Esophagus squamous epithelium (tissue), 5 donors: ENCODE results near the gene B3GAT1. TPM values are rescaled to one million over a fixed set of nuclear protein-coding genes. Genes with fewer than 3 reads are reported as not detected.

Source experiments
- DNase-seq: peaks from one replicate; lab custom pipeline; 2025; lab: John Stamatoyannopoulos, UW
- H3K27ac ChIP-seq, 4 donors: fragments of 200-600 bp; sonication (generic); one replicate each; pipeline ENCODE4 v1.5.1; 2016 to 2019; ENCODE audit warnings: mild to moderate bottlenecking in 1 of 4
- H3K27me3 ChIP-seq, 4 donors: fragments of 200-600 bp; sonication (generic); 1 replicate in 3 of 4; 2 replicates in 1 of 4; pipeline versions ENCODE4 v1.5.1 to v1.6.0; 2017 to 2021; ENCODE audit warnings: antibody characterized with exemption in 1 of 4
- H3K36me3 ChIP-seq, 3 donors: fragments of 200-600 bp; sonication (generic); one replicate each; pipeline ENCODE4 v1.5.1; 2016 to 2019
- H3K4me1 ChIP-seq, 3 donors: fragments of 200-600 bp; sonication (generic); one replicate each; pipeline ENCODE4 v1.5.1; 2017 to 2019
- H3K4me3 ChIP-seq, 4 donors: fragments of 200-600 bp; sonication (generic); 1 replicate in 3 of 4; 2 replicates in 1 of 4; pipeline ENCODE4 v1.5.1; 2016 to 2019; ENCODE audit warnings: mild to moderate bottlenecking in 2 of 4, moderate library complexity in 1 of 4
- H3K9me3 ChIP-seq, 3 donors: fragments of 200-600 bp; sonication (generic); one replicate each; pipeline ENCODE4 v1.5.1; 2016 to 2019
- POLR2A ChIP-seq, 4 donors: fragments of 450-650 bp; IDR thresholded peaks; one replicate each; pipeline ENCODE4 v1.6.1; 2017; ENCODE audit warnings: antibody characterized with exemption in 4 of 4, mild to moderate bottlenecking in 4 of 4, moderate library complexity in 3 of 4
- WGBS, 2 donors: methylation state at CpG; one replicate each; pipeline ENCODE4 v1.1.5; 2018; 5-methylcytosine and 5-hydroxymethylcytosine counted together
- intact Hi-C: fragments of 100-400 bp; cut with DNase I; formaldehyde crosslinking; loops from one replicate; pipeline ENCODE4 v1.15.0; 2022
- total RNA-seq, 4 donors: library from RNA; depleted of rRNA; stranded (reverse); fragments of >200 nt; gene quantifications; one replicate each; pipeline ENCODE4 v1.1.0, GENCODE V29; 2016
- TF ChIP-seq, protein P1 (sequence below), 6 experiments: fragments of 450-650 bp in 4 of 6; fragments of 200-600 bp in 2 of 6; sonication (generic) in 2 of 6; IDR thresholded peaks; one replicate each; pipeline ENCODE4 v1.5.1; 2016 to 2019; ENCODE audit warnings: antibody characterized with exemption in 6 of 6, mild to moderate bottlenecking in 4 of 6, moderate library complexity in 4 of 6
- donor health status: DM: yes; HTN: yes; CAD: no.

B3GAT1 gene
- total RNA-seq, 4 donors from 2014 or later: 0.09 to 0.94 (median 0.38) TPM; not detected in 1

DNA sequence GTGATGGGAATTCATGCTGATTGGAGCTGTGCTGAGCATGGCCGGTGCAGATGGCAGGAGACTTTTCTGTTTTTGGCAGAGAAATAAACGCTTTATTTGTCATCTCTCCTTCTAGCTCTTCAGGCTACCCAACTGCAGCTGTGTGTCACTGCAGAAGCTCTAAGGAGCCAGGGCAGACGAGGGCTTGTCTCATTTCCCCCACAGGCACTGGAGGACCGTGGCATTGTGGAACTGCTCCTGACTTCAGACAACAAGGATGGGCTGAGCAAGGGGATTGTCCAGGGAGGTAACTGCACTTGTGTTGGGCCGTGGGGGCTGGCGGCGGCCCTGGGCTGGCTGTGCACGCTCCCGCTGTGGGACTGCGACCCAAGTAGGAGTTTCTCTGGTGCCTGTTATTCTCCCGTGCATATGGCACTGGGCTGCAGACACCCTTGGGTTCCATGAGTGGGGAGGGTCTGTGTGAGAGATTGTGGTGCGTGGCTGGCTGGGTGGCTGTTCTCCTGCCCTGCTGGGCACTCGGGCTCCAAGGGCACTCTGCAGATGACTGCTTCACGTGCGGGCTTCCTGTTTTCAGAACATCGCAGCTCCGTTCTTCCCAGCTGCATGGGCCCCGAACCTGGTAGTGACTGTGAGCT lies 53.1 kb downstream of the B3GAT1 start:
- H3K27ac ChIP-seq: no peak overlapping the region
- H3K9me3 ChIP-seq: no peaks in the 10 kb centered on the region
- TF ChIP-seq, protein P1, sequence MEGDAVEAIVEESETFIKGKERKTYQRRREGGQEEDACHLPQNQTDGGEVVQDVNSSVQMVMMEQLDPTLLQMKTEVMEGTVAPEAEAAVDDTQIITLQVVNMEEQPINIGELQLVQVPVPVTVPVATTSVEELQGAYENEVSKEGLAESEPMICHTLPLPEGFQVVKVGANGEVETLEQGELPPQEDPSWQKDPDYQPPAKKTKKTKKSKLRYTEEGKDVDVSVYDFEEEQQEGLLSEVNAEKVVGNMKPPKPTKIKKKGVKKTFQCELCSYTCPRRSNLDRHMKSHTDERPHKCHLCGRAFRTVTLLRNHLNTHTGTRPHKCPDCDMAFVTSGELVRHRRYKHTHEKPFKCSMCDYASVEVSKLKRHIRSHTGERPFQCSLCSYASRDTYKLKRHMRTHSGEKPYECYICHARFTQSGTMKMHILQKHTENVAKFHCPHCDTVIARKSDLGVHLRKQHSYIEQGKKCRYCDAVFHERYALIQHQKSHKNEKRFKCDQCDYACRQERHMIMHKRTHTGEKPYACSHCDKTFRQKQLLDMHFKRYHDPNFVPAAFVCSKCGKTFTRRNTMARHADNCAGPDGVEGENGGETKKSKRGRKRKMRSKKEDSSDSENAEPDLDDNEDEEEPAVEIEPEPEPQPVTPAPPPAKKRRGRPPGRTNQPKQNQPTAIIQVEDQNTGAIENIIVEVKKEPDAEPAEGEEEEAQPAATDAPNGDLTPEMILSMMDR (IDR thresholded peaks at IDR 0.05): no peak
- no peak for TF ChIP-seq POLR2A (IDR thresholded peaks at IDR 0.05)
- intact Hi-C loops: no loop called here
- no peaks in the 10 kb centered on the region for H3K36me3 ChIP-seq
- peaks cover 0 to 6% (median 0%) of the 10 kb centered on the region in 3 donors for H3K4me1 ChIP-seq
- DNase-seq: no peak
- H3K4me3 ChIP-seq: no peak overlapping the region
- 88 to 89% methylated on average over 7 to 9 of the region's 18 CpGs for WGBS, 2 donors
- H3K27me3 ChIP-seq: peaks cover 0 to 5% (median 0%) of the 10 kb centered on the region in 4 donors

DNA sequence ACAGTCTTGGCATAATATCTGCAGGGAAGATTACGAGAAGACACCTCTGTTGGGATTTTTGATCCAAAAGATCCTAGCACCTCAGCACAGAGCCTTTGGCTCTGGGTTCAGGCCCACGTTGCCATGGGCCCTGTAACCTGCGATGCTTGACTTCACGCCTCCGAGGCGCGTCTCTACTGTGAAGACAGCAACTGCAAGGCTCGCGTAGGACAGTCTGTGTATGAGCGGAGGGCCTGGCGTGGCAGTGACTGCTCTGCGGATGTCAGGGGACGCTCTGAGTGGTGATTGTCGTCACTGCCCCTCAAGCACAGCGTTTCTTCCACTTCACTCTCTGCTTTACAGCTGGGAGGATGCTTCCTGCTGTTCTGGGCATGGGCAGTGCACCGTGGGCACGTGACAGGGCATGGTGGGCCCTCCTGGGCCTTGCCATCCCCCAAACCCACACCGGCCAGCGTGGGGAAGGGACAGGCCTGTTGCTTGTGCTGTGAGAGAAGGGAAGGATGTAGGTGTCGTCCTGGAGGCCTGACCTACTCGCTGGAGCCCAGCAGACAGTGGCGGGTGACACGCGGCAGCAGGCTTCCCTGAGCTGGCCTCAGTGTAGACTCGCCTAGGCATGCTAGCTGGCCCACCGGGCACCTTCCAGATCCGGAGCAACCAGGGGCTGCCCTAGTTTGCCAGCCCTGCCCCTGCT lies 53.7 kb downstream of the B3GAT1 start:
- H3K27me3 ChIP-seq: peaks cover 0 to 5% (median 0%) of the 10 kb centered on the region in 4 donors
- no peak for DNase-seq
- no peaks in the 10 kb centered on the region for H3K36me3 ChIP-seq
- intact Hi-C loops: no loop called here
- H3K4me1 ChIP-seq: peaks cover 0 to 6% (median 0%) of the 10 kb centered on the region in 3 donors
- H3K4me3 ChIP-seq: no peak overlapping the region
- 73 to 83% methylated on average over 2 to 8 of the region's 27 CpGs for WGBS, 2 donors
- H3K27ac ChIP-seq: no peak overlapping the region
- H3K9me3 ChIP-seq: no peaks in the 10 kb centered on the region
- no peak for TF ChIP-seq POLR2A (IDR thresholded peaks at IDR 0.05)
- TF ChIP-seq, protein P1 (IDR thresholded peaks at IDR 0.05): no peak

DNA sequence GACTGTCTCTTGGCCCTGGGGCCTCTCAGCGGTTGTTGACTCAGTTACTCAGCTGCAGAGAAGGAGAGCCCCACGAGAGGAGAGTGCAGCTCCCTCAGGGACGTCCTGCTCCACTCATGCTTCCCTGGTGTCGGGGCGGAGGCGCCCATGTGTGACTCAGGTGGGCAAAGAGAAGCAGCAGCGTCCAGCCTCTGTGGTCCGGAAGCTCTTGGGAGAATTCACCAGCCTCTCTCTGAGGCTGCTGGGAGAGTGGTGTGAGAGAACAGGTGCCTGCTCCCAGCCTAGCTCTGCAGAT lies 54.5 kb downstream of the B3GAT1 start:
- H3K9me3 ChIP-seq: no peaks in the 10 kb centered on the region
- no peak for DNase-seq
- 100% methylated on average over 2 of the region's 8 CpGs; no CpG with 5 or more reads in 1 of the 2 donors for WGBS, 2 donors

DNA sequence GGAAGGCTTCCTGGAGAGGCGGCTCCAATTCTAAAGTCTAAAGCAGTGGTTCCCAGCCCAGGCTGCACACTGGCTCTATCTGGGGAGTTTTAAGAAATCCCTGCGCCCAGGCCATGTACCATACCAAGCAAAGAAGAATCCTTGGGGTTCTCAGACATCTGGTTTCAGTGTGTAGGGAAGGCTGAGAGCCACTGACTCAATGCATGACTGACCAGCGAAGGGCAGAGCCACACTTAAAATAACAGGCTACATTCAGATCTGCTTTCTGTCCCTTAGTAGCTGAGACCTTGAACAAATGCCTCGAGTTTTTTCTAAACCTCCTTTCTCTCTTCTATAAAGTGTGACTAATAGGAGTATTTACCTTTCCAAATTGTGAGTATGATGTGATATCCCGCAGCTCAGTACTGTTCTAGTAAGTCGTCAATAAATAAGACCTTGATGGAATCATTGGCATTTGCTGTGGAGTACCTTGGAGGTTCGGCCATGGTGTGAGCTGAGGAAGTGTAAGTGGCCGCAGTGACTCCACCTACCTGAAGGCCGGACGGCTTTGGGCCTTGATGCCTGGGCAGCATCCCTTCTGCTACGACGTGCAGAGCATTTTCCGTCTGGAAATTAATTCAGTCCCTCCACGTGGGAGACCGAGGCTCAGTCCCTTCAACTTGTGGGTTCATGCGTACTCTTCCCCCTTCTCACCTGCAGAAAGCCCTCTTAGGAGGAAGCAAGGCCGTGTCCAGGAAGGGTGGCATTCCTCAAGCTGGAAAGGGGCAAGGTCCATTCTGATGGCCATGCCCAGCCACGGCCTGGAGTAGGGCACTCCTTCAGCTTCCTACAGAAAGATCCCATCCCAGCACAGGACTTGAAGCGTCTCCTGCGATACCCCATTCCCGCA lies 55.1 kb downstream of the B3GAT1 start:
- Histone ChIP-seq H3K27ac (no peak overlapping the region), H3K27me3 (no peaks in the 10 kb centered on the region), H3K9me3 (no peaks in the 10 kb centered on the region), H3K4me1 (peaks cover 0 to 6% (median 0%) of the 10 kb centered on the region in 3 donors), H3K4me3 (no peak overlapping the region), H3K36me3 (no peaks in the 10 kb centered on the region)
- intact Hi-C loops: no loop called here
- DNase-seq: no peak
- TF ChIP-seq, protein P1 (IDR thresholded peaks at IDR 0.05): no peak
- no peak for TF ChIP-seq POLR2A (IDR thresholded peaks at IDR 0.05)
- WGBS, 2 donors: 83 to 86% methylated on average over 7 to 11 of the region's 21 CpGs

More for the DNA sequence above, 54.5 kb downstream of the B3GAT1 start:
- Histone ChIP-seq H3K27me3 (no peaks in the 10 kb centered on the region), H3K4me1 (peaks cover 0 to 6% (median 0%) of the 10 kb centered on the region in 3 donors), H3K27ac (no peak overlapping the region), H3K4me3 (no peak overlapping the region), H3K36me3 (no peaks in the 10 kb centered on the region)
- intact Hi-C loops: no loop called here
- no peak for TF ChIP-seq POLR2A (IDR thresholded peaks at IDR 0.05)
- TF ChIP-seq, protein P1 (IDR thresholded peaks at IDR 0.05): no peak
